Activated CD4-positive, alpha-beta memory T cell treated with anti-CD3 and anti-CD28 coated beads for 36 hours (primary cell): ENCODE measurements around the gene ERGIC1. TPM values are rescaled to one million over a fixed set of nuclear protein-coding genes. Genes with fewer than 3 reads are reported as not detected.

ENCODE experiments used
- CTCF ChIA-PET: fragments of 350-600 bp; sonication (Branson Sonifier 250); formaldehyde crosslinking; loops from one replicate; lab custom pipeline; 2021; ENCODE audit warnings: antibody characterized with exemption, inconsistent platforms; lab: Charles Lee
- POLR2A ChIA-PET: fragments of 350-600 bp; sonication (Branson Sonifier 250); formaldehyde crosslinking; loops from one replicate; lab custom pipeline; 2021; ENCODE audit warnings: antibody characterized with exemption; lab: Charles Lee
- DNase-seq: peaks from one replicate; pipeline ENCODE4 v3.0.0-alpha.2; 2020
- H3K27ac Mint-ChIP-seq: one replicate; pipeline ENCODE4 v1.8.0; 2021; ENCODE audit warnings: mixed read lengths
- H3K27me3 Mint-ChIP-seq: one replicate; pipeline ENCODE4 v1.8.0; 2021; ENCODE audit warnings: mixed read lengths
- H3K36me3 Mint-ChIP-seq: one replicate; pipeline ENCODE4 v1.8.0; 2021; ENCODE audit warnings: mixed read lengths
- H3K4me1 Mint-ChIP-seq: one replicate; pipeline ENCODE4 v1.8.0; 2021; ENCODE audit warnings: low read depth, mixed read lengths
- H3K4me3 Mint-ChIP-seq: one replicate; pipeline ENCODE4 v1.8.0; 2021; ENCODE audit warnings: mild to moderate bottlenecking, mixed read lengths
- H3K9me3 Mint-ChIP-seq: one replicate; pipeline ENCODE4 v1.8.0; 2021; ENCODE audit warnings: mixed read lengths
- intact Hi-C: fragments of 100-400 bp; cut with micrococcal nuclease; formaldehyde crosslinking; loops from one replicate; pipeline ENCODE4 v1.15.1; 2023
- total RNA-seq, 2 experiments: library from RNA; stranded (reverse); gene quantifications; one replicate each; pipeline ENCODE4 v1.2.3, GENCODE V29; 2021

The ERGIC1 gene
- total RNA-seq, 2 experiments from 2014 or later, result 41.9 to 42.7 TPM

DNA sequence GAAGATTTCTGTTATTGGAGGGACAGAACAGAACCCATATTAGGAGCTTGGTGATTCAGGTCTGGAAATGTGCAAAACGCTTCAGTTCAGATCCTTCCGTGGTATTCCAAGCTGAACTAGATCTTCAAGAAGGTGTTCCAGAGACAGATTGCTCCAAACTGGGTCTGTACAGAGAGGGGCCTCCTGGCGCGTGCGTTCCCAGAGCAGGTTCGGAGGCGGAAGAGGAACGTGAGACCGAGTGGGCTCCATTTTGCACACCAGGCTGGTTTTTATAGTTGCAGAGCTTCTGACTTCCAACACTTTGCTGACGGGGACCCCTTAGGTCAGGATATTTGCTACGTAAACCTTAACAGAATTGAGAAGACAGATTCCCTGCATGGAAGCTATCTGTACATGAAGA is 108.5 kb downstream of the ERGIC1 start:
- Mint-ChIP-seq H3K4me3 (no peak overlapping the region), H3K27me3 (no peaks in the 10 kb centered on the region), H3K9me3 (no peaks in the 10 kb centered on the region), H3K4me1 (no peaks in the 10 kb centered on the region), H3K36me3 (peaks cover 1% of the 10 kb centered on the region), H3K27ac (no peak overlapping the region)
- no peak for DNase-seq
- CTCF ChIA-PET, result interaction anchor here (1.0 to 2.1 kb wide), 2 partner anchors 9 to 228 kb away, joined by 4 to 7 read pairs; no protein-coding TSS in a partner anchor
- intact Hi-C loops, result no loop called here
- POLR2A ChIA-PET, result interaction anchor here (0.5 kb wide), 1 partner anchor 73 kb away, joined by 3 read pairs; no protein-coding TSS in a partner anchor

DNA sequence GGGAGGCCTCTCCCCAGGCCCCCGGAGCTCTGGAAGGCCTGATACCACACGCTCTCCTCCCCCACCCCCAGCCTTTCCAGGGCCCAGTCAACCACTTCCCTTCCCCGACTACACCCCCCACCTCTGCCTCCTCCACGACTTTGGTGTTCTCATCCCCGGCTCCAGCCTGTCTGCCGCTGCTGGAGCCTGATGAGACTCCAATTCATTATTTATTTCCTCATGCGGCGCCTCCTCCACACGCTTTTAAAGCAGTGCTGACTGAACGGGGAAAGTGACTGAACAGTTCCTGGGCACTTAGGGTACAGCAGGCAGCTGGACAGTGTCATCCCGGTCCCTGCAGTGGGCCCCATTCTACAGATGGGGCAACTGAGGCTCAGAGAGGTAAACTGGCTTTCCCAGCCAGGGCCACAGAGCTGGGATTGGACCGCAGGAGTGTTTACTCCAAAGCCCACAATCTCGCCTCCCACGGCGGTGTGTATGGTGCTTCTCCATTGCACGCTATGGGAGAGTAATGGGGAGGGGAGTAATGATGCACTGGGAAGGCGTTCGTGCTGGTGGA is 109.3 kb downstream of the ERGIC1 start:
- ChIA-PET CTCF (interaction anchor here (2.1 kb wide), 1 partner anchor 10 kb away, joined by 4 read pairs; no protein-coding TSS in a partner anchor), POLR2A (interaction anchor here (0.5 kb wide), 1 partner anchor 74 kb away, joined by 3 read pairs; no protein-coding TSS in a partner anchor)
- Mint-ChIP-seq H3K4me3 (no peak overlapping the region), H3K27me3 (no peaks in the 10 kb centered on the region), H3K27ac (no peak overlapping the region), H3K9me3 (no peaks in the 10 kb centered on the region), H3K36me3 (peaks cover 6% of the 10 kb centered on the region), H3K4me1 (no peaks in the 10 kb centered on the region)
- DNase-seq, result no peak
- intact Hi-C loops, result no loop called here

DNA sequence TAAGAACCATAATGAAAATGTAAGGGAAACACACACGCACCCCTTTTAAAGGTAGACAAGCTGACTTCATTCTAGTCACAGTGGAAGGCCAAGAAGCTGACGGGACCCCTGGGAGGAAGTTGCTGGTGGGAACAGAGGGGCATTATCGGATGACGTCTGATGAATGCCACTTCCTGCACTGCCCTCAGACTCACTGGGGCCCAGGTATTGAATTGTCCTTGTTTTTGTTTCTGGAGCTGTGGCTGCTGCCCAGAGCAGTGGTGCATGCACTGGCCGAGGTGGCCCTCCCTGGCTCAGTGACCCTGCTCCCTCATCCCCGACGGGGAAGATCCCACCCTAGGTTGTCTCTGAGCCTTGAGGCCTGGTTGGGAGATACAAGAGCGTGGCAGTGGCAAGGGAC is 109.9 kb downstream of the ERGIC1 start:
- DNase-seq, result no peak
- no peak overlapping the region for H3K27ac Mint-ChIP-seq
- ChIA-PET CTCF (interaction anchor here (2.1 kb wide), 1 partner anchor 10 kb away, joined by 4 read pairs; no protein-coding TSS in a partner anchor), POLR2A (no interaction called here)
- H3K4me3 Mint-ChIP-seq, result no peak overlapping the region
- H3K27me3 Mint-ChIP-seq, result no peaks in the 10 kb centered on the region
- peaks cover 6% of the 10 kb centered on the region for H3K36me3 Mint-ChIP-seq
- no peaks in the 10 kb centered on the region for H3K4me1 Mint-ChIP-seq
- intact Hi-C loops, result no loop called here
- H3K9me3 Mint-ChIP-seq, result no peaks in the 10 kb centered on the region

DNA sequence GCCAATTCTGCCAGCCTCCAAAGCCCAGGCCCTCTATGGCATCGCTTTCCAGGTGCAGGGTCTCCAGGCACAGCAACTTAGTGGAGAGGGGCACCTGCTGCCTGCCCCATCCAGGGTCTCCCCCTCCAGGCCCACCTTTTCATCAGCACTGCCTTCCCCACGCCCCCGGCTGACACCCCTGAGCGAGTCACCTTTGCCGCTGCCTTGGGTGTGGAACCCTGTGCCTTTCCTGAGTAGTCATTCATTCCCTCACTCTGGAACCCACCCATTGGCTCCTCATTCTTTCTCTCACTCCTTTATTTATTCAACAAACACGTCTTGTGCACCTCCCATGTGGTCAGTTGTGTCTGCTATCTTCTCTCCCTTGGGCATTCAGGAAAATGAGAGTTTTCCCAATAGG is 110.7 kb downstream of the ERGIC1 start:
- Mint-ChIP-seq H3K4me1 (no peaks in the 10 kb centered on the region), H3K36me3 (peaks cover 6% of the 10 kb centered on the region), H3K27me3 (no peaks in the 10 kb centered on the region), H3K4me3 (no peak overlapping the region), H3K9me3 (no peaks in the 10 kb centered on the region), H3K27ac (no peak overlapping the region)
- DNase-seq, result no peak
- intact Hi-C loops, result no loop called here
- ChIA-PET POLR2A (no interaction called here), CTCF (no interaction called here)

DNA sequence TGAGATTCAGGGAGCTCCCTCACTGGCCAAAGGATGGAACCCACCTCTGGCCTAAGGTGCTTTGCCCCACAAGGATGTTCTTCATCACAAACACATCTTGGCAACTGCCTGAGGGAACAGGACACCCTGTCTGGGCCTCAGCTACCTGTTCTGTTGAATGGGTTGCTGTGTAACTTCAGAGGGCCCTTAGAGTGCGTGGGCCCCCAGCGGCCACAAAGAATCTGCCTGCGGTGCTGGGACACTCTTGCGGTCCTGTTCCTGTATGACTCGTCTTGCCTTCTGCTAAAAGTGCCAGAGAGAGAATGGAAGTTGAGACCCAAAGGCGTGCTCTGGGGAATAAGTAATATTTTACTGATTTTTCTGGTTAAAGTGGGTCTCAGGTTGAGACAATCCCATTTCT is 111.1 kb downstream of the ERGIC1 start:
- Mint-ChIP-seq H3K9me3 (no peaks in the 10 kb centered on the region), H3K36me3 (peaks cover 6% of the 10 kb centered on the region), H3K27ac (no peak overlapping the region), H3K4me1 (no peaks in the 10 kb centered on the region), H3K4me3 (no peak overlapping the region), H3K27me3 (no peaks in the 10 kb centered on the region)
- ChIA-PET POLR2A (no interaction called here), CTCF (no interaction called here)
- intact Hi-C loops, result no loop called here
- no peak for DNase-seq

DNA sequence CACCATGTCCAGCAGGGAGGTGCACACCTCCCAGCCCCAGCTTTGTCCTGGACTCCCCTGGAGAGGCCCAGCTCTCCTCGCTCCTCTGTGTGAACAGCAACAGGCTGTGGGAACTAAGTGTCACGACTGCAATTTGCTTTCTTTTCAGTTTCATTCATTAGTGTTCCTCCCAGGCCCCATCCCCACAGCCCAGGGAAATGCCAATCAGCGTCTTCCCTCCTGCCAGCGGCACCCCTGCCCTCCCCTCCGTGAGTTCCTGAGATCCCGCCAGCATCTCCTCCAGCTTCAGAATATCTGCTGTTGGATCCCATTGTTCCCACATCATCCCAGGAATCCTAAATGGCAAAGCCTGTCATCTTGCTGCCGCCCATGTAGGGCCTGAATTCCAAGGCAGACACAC is 112.1 kb downstream of the ERGIC1 start:
- intact Hi-C loops, result no loop called here
- Mint-ChIP-seq H3K27ac (no peak overlapping the region), H3K4me1 (no peaks in the 10 kb centered on the region), H3K9me3 (no peaks in the 10 kb centered on the region), H3K4me3 (no peak overlapping the region), H3K27me3 (no peaks in the 10 kb centered on the region), H3K36me3 (peaks cover 6% of the 10 kb centered on the region)
- ChIA-PET CTCF (interaction anchor here (1.9 kb wide), 1 partner anchor 233 kb away, joined by 5 read pairs; no protein-coding TSS in a partner anchor), POLR2A (no interaction called here)
- DNase-seq, result no peak

DNA sequence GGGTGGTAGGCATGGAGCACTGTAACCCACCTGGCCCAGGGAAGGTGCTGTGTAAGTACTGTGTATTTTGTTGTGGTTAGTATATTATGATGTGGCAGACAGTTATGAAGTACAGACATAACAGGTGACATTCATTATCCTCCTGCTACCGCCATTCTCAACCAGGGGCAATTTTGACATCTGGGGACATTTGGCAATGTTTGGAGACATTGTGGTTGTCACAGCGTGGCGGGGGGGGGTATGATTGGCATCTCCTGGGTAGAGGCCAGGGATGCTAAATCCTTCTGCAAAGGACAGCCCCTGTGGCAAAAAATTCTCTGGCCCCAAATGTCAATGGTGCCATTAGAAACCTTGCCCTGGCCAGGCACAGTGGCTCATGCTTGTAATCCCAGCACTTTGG is 115.4 kb downstream of the ERGIC1 start:
- intact Hi-C loops, result no loop called here
- Mint-ChIP-seq H3K4me3 (no peak overlapping the region), H3K9me3 (no peaks in the 10 kb centered on the region), H3K27ac (no peak overlapping the region), H3K4me1 (no peaks in the 10 kb centered on the region), H3K27me3 (no peaks in the 10 kb centered on the region), H3K36me3 (peaks cover 9% of the 10 kb centered on the region)
- ChIA-PET CTCF (interaction anchor here (1.2 kb wide), 1 partner anchor 16 kb away, joined by 3 read pairs; no protein-coding TSS in a partner anchor), POLR2A (interaction anchor here (0.6 kb wide), 1 partner anchor 20 kb away, joined by 3 read pairs; no protein-coding TSS in a partner anchor)
- no peak for DNase-seq

DNA sequence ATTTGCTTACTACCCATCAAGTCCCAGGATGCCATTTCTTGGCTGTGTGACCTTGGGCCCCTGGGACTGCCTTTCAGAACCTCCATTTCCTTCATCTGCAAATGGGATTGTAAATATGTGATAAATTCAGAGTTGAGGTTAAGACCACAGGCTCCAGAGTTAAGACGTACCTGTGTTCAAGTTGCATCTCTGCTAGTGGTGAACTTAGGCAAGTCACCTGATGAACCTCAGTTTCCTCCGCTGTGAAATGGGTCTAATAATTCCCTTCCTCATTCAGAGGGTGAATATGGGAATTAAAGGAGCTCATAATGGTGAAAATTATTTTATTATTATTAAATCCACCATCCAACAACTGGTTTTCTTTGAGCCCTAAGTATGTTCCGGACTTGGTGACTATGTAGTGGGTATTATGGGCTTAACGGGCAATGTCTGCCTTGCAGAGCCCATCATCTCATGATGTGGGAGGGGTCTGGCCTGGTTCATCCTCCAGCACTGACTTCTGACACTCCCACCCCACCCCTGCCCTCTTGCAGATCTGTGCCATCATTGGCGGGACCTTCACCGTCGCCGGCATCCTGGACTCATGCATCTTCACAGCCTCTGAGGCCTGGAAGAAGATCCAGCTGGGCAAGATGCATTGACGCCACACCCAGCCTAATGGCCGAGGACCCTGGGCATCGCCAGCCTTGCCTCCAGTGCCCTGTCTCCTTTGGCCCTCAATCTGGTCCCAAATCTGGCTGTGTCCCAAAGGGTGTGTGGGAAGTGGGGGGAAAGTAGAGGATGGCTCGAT is 116.3 kb downstream of the ERGIC1 start:
- H3K36me3 Mint-ChIP-seq, result peaks cover 9% of the 10 kb centered on the region
- H3K4me3 Mint-ChIP-seq, result no peak overlapping the region
- DNase-seq, result no peak
- no peaks in the 10 kb centered on the region for H3K9me3 Mint-ChIP-seq
- ChIA-PET POLR2A (no interaction called here), CTCF (interaction anchor here (1.1 kb wide), 1 partner anchor 236 kb away, joined by 4 read pairs; no protein-coding TSS in a partner anchor)
- intact Hi-C loops, result no loop called here
- H3K27ac Mint-ChIP-seq, result no peak overlapping the region
- H3K27me3 Mint-ChIP-seq, result no peaks in the 10 kb centered on the region
- no peaks in the 10 kb centered on the region for H3K4me1 Mint-ChIP-seq

DNA sequence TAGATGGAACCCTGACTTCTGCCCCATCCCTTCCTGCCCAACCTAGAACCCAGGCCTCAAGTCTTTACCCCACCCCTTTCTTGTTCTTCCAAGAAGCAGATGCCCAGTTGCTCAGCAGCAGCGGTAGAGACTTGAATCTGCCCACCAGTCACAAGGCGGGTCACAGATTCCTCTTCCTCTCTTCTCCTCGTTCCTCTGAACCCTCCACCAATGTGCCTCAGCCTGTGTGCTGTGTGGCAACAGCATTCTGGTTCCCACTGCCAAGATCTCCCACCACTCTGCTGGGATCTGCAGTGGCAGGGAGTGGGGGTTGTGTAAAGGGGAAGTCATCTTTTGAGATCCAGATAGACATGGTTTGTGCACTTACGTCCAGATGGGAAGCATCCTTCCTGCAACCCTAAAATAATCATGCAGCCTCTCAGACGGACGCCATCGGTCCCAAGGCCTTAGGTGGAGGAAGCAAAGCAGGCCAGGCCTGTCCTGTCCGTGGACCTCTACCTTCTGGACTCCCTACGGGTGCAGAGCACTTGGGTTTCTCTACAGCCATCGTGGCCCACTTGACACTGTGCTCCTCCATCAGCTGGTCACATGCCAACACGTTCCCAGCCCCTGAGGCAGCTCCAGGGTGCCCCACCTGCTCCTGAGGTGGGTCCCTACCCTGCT is 117.5 kb downstream of the ERGIC1 start:
- ChIA-PET POLR2A (no interaction called here), CTCF (no interaction called here)
- no peaks in the 10 kb centered on the region for H3K9me3 Mint-ChIP-seq
- no peaks in the 10 kb centered on the region for H3K27me3 Mint-ChIP-seq
- no peak for DNase-seq
- no peak overlapping the region for H3K27ac Mint-ChIP-seq
- no peak overlapping the region for H3K4me3 Mint-ChIP-seq
- intact Hi-C loops, result no loop called here
- H3K36me3 Mint-ChIP-seq, result peaks cover 9% of the 10 kb centered on the region
- no peaks in the 10 kb centered on the region for H3K4me1 Mint-ChIP-seq

DNA sequence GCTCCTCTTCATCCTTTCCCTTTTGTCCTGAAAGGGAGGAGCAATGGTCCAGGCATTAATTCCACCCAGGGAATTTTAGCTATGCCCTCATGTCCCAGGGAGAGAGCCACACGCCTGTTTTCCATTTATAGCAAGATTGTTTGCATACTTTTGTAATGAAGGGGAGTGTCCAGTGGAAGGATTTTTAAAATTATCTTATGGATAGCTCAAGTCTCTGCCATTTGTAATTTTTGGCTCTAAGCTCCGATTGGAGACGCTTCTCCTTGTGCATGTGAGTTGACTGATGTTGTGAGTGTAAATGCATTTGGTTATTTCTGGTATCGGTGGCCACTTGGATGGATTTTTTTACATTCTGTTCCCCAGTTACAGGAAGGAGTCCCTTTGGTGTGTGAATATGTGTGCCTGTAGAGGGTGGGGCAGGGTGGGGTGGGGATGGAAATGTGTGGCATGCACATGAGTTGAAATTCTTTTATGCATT is 118.0 kb downstream of the ERGIC1 start:
- Mint-ChIP-seq H3K9me3 (no peaks in the 10 kb centered on the region), H3K4me3 (no peak overlapping the region), H3K27me3 (no peaks in the 10 kb centered on the region), H3K4me1 (no peaks in the 10 kb centered on the region), H3K27ac (no peak overlapping the region), H3K36me3 (peaks cover 9% of the 10 kb centered on the region)
- intact Hi-C loops, result no loop called here
- no peak for DNase-seq
- CTCF ChIA-PET, result no interaction called here
- POLR2A ChIA-PET, result no interaction called here

DNA sequence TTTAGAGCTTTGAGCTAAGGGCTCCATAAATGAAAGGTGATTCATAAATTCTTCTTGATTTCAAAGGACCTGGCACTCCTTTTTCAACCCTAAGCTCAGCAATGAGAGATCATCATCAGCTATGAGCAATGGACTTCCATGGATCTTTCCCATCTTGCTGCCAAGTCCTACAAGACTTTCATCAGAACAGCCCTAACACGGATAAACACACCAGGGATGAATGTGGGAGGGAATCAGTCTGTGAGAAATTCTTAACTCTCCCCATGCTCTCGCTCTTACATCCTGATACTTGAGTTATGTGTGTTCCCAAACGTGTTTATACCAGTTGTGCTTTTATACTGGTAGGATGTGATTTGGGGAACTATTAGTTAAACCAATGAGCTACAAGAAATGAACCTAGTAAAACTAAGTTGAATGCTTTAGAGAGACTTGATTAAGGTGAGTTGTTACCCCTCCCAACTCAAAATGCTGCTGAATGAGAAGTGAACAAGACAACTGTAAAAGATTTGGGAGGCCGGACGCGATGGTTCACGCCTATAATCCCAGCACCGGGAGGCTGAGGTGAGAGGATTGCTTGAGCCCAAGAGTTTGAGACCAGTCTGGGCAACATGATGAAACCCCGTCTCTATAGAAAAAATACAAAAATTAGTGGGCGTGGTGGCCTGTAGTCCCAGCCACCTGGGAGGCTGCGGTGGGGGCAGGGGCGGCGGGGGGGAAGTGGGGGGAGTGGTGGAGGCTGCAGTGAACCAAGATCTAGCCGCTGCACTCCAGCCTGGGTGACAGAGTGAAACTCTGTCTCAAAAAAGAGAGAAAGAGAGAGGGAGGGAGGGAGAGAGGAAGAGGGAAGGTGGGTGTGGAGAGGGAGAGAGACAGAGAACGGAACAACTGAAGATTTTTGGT is 120.0 kb downstream of the ERGIC1 start:
- H3K4me3 Mint-ChIP-seq, result no peak overlapping the region
- ChIA-PET POLR2A (no interaction called here), CTCF (interaction anchor here (0.9 to 1.6 kb wide), 5 partner anchors 21 to 278 kb away, joined by 3 to 5 read pairs (median 4); no protein-coding TSS in a partner anchor)
- no peaks in the 10 kb centered on the region for H3K9me3 Mint-ChIP-seq
- intact Hi-C loops, result no loop called here
- peaks cover 4% of the 10 kb centered on the region for H3K36me3 Mint-ChIP-seq
- H3K4me1 Mint-ChIP-seq, result no peaks in the 10 kb centered on the region
- H3K27me3 Mint-ChIP-seq, result no peaks in the 10 kb centered on the region
- DNase-seq, result no peak
- H3K27ac Mint-ChIP-seq, result no peak overlapping the region
